NCI-H524 treated with DMSO at 0.1 percent for 48 hours (cell line): ENCODE measurements around the gene SPSB1.
A peak's percentile ranks its signal among the peaks of the same experiment; 100 is the strongest.

Source experiments
- DNase-seq: peaks from one replicate; lab custom pipeline; 2025; lab: John Stamatoyannopoulos, UW

SPSB1 gene

DNA sequence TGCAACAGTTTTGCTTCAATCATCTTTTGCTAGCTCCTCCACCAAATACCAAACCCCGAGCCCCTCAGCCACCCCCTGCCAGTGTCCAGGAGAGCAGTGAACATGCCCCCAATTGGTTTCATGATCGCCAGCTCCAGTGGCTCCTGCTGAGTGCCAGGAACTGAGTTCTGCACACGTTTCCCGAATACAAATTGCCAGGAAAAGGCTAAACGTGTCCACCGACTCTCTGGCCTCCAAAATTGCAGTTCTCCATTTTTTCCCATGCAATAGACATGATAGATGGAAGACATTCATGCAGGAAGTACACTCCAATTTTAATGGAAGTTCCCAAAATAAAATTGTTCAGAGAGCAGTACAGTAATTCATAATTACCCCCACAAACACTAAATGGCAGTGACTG, 101.3 kb downstream of the SPSB1 start:
- no peak for DNase-seq

DNA sequence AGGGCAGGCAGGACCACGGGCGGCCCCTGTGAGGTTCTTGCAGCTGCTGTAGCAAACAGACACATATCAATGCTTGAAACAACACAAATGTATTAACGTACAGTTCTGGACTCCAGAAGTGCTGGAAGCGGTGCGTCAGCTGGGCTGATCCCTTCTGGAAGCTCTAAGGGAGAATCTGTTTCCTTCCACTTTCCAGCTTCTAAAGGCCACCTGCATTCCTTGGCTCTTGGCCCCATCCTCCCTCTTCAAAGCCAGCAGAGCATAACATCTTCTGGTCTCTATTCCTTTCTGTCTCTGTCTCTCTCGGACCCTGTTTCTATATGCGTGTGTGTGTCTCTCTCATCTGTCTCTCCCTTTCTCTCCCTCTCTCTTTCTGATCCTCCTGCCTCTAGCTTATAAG, 102.3 kb downstream of the SPSB1 start:
- DNase-seq: no peak

DNA sequence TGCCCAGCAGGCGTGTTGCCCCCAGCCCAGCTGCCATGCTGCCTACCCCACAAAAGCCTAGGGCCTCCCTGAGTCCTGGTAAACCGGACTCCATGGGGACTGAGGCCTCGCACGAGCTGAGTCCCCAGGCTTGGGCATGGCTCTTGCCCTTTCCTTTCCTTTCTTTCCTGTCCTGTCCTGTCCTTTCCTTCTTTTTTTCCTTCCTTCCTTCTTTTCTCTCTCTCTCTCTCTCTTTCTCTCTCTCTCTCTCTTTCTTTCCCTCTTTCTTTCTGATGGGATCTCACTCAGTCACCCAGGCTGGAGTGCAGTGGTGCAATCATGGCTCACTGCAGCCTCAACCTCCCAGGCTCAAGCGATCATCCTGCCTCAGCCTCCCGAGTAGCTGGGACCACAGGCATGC, 104.4 kb downstream of the SPSB1 start:
- DNase-seq: no peak

DNA sequence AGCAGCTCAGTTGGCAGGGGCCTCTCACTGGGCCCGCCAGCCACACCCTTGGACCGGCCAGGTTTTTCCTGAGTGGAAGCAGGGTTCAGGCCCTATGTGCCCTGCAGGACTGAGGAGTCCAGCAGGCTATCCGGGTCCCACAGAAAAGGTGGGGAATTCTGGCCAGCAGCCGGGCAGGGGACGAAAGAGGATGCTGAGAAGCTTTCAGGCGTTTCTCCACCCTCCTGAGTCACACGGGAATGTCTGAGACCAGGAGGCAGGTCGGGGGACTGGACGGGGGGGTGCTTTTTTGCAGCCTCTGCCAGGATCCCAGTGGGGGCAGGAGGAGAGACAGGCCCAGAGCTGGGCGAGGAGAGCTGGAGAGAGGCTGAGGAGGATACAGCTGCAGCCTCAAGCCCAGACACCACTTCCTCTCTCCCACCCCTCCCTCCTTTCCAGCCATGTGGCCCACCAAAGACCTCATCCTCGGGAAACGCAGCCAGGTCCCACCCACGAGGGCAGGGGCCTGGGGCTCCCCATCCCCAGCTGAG, 105.4 kb downstream of the SPSB1 start:
- no peak for DNase-seq

DNA sequence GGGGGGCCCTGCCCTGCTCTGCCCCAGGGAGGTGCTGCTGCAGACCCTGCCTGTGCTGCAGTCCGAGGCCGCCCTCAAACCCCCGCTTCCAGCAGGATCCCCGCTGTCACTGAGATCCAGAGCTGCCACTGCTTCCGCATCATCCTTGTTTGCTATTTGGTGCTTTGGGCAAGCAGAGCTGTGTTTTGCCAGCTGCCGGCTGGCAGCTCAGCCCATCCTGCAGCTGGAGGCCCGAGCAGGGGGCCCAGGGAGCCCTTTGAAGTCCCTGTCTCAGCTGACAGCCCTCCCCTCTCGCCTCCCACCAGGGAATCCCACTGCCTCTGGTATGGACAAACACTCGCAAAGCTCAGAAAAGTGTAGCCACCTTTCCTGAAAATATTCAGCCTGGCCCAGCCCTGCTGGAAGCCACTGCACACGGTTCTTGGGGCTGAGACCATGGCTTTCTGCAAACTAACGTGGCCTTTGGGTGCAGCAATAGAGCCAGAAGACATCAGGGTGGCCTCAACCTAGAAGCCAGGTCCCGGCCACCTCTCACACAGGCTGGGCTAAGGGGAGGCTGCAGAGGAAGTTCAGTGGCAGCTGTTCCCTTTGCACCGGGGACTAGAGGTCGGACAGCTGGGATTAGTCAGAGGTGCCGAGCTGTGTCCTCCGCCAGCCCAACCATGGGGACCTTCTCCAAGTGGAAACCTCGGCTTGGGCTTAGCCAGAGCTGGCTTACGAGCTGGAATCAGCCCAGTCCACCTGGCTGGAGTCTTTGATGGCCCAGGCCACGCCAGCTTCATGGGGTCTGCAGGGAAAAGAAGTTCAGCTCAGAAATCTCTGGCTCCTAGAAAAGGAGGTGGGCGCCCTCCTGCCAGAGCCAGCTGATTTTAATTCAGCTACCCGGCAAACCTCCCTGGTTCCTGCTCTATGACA, 107.1 kb downstream of the SPSB1 start:
- DNase-seq: no peak

DNA sequence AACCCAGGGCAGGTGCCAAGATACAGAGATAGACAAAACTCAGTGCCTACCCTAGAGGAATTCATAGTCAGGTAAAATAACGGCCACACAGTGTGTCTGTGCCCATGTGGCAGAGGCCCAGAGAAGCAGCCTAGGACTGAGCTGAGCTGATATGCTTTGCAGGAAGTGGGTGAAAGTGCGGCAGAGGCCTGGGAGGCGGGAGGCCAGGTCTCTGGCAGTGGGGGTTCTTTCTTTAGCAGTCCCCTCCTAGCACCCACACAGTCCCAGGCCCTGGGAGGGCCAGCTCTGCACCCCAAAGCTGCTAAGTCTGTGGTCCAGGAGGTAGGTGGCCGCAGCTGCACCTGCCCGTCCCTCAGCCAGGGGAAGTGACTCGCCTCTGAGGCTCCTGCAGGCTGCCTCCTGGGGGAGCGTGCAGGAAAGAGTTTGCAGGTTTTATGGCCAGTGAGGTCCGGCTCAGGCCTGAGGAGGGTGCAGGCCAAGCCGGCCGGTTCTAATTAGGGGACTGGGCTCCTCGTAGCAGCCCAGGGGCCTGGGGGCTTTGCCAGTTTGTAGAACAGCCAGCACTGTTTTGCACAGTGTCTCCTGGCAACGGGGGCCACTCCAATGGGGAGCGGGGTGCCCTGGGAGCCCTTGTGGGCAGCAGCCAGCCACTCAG, 107.9 kb downstream of the SPSB1 start:
- DNase-seq: no peak

DNA sequence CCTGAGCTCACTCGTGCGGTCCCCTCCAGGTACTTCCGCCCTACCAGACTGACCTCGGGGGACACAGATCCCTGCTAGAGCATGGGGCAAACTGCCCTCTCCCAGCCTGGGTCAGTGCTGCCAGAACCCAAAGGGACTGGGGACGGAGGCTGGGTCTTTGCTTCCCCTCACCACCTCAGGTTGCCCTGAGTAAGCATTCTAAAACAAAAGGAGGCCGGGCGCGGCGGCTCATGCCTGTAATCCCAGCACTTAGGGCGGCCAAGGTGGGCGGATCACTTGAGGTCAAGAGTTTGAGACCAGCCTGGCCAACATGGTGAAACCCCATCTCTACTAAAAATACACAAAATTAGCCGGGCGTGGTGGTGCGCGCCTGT, 108.4 kb downstream of the SPSB1 start:
- no peak for DNase-seq

DNA sequence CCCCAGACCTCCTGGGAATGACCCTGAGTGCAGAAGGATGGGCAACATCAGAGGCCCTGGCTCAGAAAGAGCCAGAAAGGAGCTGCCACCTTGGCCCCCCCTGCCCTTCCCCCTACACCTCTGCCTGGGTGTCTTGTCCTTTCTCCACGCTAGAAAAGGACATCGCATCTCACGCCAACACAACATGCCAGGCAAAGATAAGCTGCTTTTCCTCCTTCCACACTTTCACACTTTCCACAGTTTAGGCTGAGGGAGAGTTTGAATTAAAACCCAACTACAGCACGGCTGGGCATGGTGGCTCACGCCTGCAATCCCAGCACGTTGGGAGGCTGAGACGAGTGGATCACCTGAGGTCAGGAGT, 109.5 kb downstream of the SPSB1 start:
- no peak for DNase-seq

DNA sequence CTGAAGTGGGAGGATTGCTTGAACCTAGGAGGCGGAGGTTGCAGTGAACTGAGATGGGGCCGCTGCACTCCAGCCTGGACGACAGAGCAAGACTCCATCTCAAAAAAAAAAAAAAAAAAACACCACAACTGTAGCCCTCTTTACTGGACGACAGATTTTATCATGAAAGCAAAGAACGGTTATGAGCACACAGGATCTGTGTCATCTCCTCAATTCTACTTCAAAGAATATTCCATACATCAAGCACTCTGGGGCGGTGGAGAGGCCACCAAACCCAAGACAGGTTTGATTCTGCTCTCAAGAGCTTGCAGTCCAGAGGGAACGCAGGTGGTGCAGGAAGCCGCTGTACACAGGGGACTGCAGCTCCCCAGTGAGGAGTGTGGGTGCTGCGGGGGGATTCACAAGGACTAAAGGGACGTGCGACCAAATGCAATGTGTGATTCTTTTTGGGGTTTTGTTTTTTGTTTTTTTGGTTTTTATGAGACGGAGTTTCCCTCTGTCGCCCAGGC, 110.1 kb downstream of the SPSB1 start:
- DNase-seq: no peak

DNA sequence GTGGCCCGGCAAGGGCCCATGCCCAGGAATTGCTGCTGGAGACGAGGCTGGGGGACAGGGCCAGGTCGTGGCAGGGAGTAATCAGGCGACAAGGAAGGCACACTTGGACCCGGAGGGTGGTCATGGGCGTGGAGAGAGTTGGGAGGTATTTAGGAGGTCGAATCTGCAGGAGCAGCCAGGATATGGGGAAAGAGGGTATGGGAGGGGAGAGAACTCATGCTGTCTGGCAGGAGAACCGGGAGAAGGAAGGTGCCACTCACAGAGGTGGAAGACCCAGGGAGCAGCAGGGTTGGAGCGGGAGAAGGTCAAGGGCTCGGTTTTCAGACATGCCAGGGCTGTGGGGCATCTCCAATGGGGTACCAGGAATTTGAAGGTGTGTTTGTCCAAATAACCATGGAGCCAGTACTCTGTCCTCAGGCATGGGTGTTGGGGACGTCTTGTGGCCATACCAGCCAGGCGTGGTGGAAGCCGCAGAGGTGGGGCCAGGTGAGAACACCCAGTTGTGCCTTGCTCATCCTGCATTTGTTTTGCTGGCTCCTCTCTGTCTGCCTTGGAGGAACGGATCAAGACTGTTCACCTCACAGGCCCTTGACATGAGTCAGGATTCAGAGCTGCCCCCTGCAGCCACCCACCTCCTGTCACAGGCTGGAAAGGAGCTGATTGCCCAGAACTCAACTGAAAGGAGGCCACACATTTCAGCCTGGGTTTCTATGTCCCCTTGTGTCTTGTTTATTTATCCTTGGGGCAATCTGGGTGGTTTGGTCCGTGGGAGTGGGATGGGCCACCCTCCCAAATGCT, 111.6 kb downstream of the SPSB1 start:
- no peak for DNase-seq

DNA sequence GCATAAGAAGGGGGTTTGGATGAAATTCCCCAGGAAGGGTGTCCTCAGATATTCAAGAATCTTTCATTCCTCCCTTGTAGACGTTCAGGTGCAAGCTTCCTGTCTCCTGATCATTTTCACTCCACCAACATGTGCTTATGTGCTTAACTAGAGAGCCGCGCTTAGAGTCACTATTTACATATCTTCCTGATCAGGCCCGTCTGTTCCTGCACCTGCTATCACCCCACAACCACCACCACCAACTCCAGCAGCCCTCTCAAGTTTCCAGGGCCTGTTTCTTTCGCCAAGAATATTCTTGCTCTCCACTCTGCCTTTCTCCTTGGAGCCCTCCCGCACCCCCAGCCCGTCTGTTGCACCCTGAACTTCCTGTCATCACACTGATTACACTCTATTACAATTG, 113.4 kb downstream of the SPSB1 start:
- peak; percentile 91 for DNase-seq

DNA sequence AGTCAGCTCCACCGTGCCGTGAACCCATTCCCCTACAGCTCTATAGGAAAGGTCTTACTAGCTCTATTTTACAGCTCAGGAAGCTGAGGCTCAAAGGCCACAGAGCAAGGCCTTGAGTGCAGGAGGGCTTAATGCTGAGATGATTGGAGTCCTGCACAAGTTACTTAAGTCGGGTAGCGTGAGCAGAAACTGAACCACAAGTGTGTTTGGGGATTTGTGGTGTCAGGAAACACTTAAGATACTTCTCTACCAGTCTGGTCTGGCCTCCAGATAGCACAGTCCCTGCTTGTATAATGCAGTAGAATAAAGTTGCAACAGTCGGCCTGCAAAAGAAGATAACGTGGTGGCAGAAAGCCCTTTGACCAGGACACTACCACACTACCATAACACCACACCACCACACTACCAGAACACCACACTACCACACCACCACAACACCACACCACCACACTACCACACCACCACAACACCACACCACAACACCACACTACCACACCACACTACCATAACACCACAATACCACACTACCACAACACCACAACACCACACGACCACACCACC, 118.1 kb downstream of the SPSB1 start:
- no peak for DNase-seq

DNA sequence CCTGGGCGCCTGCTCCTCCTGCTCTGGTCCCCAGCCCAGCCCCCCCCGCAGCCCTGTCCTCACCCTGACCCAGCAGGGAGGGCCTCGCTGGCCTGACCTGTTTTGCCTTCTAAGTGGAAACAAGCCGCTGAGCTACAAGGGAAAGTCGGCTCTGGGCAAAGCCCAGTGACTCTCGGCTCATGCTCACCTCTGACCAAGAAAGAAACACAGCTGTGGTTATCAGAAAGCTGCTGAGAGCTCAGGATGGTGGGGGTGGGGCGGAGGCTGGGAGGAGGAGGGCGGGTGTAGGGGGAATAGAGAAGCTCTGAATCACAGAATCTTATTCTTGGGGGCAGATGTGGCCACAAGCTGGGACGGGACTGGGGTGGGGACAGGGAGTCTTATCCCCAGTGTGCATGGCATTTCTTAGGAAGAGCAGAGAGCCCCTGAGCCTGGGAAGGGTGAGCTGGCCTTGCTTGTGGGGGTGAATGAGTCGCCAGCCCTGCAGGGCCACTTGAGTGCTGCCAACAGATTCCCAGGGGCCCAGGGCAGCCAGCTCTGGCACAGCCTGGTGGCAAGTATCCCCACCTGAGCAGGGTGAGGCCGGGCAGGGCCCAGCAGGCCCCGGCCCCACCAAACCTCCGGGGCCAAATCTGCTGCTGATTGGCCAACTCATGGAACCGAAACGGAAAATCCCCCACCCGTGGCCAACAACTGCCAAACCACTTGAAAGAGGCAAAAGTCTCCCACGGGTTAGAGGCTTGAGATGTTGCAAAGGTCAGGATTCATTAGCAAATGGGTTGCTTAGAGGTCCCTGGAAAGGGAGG, 120.6 kb downstream of the SPSB1 start:
- no peak for DNase-seq

DNA sequence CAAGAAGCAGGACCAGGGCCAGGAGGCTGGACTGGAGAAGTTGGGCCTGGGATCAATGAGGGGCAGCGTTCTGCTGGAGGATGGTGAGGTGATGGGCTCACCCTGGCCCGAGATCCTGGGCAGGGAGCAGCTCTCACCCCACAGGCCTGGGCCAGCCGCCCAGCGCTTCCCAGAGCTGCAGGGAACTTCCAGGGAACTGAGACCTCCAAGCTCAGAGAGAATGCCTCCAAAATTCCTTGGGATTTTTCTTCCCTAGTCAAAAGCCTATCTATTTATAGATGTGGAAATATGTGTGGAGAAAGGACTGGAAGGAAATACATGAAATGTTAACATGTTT, 121.2 kb downstream of the SPSB1 start:
- no peak for DNase-seq

DNA sequence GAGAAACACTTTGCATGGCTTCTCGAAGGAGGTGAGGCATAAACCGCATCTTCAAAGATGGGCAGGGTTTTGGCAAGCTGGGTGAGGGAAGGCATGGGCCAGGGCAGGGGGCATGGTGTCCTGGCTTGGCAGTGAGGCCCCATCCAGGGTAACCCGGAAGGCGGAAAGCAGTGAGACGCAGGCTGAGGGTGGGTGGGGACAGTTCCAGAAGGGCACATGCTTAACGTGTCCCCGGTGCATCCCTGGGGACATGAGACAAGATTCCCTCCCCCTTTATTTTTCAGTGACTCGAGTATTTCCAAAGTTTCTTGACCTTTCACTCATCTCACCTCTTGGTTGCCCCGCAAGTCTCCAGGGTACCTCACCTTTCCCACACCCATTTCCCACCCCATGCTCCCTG, 123.8 kb downstream of the SPSB1 start:
- DNase-seq: no peak

DNA sequence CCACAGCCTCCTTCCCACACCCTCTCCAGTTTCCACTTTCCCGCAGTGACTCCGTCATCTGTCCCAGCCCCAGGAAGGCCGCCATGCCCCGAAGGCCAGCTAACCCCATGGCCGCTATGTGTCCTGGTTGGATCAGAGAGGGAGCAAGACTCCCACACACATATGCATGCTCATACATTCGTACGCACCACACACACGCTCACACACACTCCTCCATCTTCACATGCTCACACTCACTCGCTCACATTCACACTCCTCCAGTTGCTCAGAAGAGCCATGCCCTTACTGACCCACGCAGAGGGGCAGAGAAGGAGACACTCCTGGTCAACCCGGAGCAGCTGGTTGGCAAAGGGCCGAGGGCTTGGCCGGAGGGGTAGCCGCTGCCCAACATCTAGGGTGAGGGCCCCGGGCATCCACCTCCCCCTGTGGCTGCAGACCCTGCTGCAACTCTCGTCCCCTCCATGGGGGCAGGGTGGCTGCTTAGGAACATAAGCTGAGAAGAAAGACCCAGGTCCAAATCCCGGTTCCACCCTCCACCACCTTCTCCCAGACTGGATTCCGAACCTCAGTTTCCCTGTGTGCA, 124.3 kb downstream of the SPSB1 start:
- DNase-seq: no peak

DNA sequence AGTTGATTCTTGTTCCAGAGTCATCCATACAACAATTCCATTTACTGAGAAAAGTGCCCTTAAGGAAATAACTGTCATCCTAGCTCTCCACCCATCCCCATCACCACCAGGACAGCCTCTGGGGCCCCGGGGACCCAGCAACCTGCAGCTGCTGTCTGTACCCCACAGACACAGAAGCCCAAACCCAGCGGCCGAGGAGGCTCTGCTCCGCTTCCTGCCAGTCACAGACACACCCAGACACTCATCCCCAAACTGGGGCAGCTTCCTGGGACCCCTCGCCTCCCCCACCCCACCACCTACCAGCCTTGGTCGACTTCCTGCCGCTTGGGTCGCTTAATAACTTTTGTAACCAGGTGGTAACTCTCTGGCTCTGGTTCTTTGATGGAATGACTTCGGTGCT, 125.0 kb downstream of the SPSB1 start:
- DNase-seq: no peak

DNA sequence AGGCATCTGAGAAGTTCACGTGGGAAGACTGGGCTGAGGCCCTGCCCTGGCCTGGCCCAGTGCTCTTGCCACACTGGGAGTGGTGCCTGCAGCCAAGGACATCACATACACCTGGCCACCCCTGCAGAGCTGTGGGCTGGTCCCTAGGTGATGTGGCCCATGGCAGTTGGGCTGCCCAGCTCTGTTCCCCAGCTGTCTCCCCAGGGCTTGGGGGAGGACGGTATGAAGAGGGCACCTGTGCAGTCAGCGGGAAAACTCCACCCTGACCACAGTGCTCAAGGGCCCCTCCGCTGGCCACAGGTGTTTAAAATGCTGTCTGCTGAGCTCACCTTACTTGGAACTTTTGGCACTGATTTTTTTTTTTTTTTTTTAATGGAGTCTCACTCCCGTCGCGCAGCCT, 126.2 kb downstream of the SPSB1 start:
- DNase-seq: no peak
